Testis (tissue), 3 donors: ENCODE results near the gene SMPD2. TPM values are rescaled to one million over a fixed set of nuclear protein-coding genes. Genes with fewer than 3 reads are reported as not detected.
A peak's percentile ranks its signal among the peaks of the same experiment; 100 is the strongest.

Experiments used
- DNase-seq: peaks from one replicate; pipeline ENCODE4 v3.0.0-alpha.2; 2019
- H3K27ac ChIP-seq, 2 donors: fragments of 200-600 bp; sonication (generic); one replicate each; pipeline ENCODE4 v1.5.1; 2019
- H3K27me3 ChIP-seq: fragments of 200-600 bp; sonication (generic); one replicate; pipeline ENCODE4 v1.5.1; 2019
- H3K36me3 ChIP-seq: fragments of 200-600 bp; sonication (generic); one replicate; pipeline ENCODE4 v1.5.1; 2017; ENCODE audit warnings: low read depth; ENCODE audit errors: missing control alignments
- H3K4me1 ChIP-seq: fragments of 200-600 bp; sonication (generic); one replicate; pipeline ENCODE4 v1.5.1; 2019
- H3K4me3 ChIP-seq, 2 donors: fragments of 200-600 bp; sonication (generic); one replicate each; pipeline ENCODE4 v1.5.1; 2017 to 2019
- H3K9me3 ChIP-seq: fragments of 200-600 bp; sonication (generic); one replicate; pipeline ENCODE4 v1.5.1; 2017
- POLR2A ChIP-seq: fragments of 450-650 bp; IDR thresholded peaks from one replicate; pipeline ENCODE4 v1.6.1; 2017; ENCODE audit warnings: antibody characterized with exemption, mild to moderate bottlenecking, moderate library complexity
- WGBS, 2 donors: methylation state at CpG; one replicate each; pipeline ENCODE4 v1.1.5; 2018; 5-methylcytosine and 5-hydroxymethylcytosine counted together
- intact Hi-C: fragments of 100-400 bp; cut with DNase I; formaldehyde crosslinking; loops from one replicate; pipeline ENCODE4 v1.15.1; 2023; ENCODE audit warnings: low total_unique reads
- polyA plus RNA-seq: library from polyadenylated mRNA; stranded (reverse); fragments of 350-450 nt; fragmentation: Illumina TruSeq; extraction: RNeasy Lipid Tissue Mini Kit (QIAGEN cat#74804); gene quantifications from one replicate; pipeline ENCODE4 v1.2.3, GENCODE V29; 2014; ENCODE audit warnings: low read depth, low replicate concordance; ENCODE audit not compliant: insufficient read depth
- total RNA-seq, 2 donors: library from RNA; depleted of rRNA; stranded (reverse); fragments of >200 nt; gene quantifications; one replicate each; pipeline ENCODE4 v1.2.3, GENCODE V29; 2016
- TF ChIP-seq, protein P1 (sequence below), 3 experiments: fragments of 450-650 bp in 2 of 3; fragments of 200-600 bp in 1 of 3; sonication (generic) in 1 of 3; IDR thresholded peaks; one replicate each; pipeline ENCODE4 v1.5.1; 2016 to 2019; ENCODE audit warnings: antibody characterized with exemption in 3 of 3, mild to moderate bottlenecking in 2 of 3, moderate library complexity in 1 of 3

SMPD2 gene
- total and polyA plus RNA-seq, 3 donors from 2014 or later: 29.9 to 94.3 (median 49.1) TPM

DNA sequence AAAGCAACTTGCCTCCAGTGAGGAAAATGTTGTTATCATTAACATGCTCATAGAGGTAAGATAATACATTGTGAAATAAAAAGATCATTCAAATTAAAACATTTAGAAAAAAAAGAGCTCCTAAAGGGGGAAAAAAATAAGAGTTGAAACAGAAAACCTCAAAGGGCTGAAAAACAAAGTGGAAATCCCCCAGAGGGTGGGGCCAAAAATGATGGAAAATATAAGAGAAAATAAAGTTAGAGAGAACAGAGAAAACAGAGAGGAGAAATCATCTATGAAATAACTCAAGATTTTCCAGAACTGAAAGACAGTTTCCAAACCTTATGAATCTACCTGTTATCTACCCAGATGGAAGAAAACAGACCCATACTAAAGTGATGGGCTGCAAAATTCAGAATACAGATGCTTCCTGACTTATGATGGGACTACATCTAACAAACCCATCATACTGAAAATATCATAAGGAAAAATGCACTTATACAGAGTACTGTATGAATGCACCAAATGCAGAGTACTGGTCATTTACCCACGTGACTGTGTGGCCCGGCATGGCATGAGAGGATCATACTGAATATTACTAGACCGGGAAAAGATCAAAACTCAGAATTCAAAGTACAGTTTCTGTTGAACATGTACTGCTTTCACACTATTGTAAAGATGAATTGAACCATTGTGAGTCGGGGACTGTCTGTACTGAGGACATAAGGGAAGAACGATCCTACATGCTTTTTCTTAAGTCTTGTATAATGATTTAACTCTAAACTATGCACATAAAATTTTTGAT lies 38.5 kb downstream of the SMPD2 start:
- H3K27ac ChIP-seq: no peak overlapping the region
- H3K9me3 ChIP-seq: no peaks in the 10 kb centered on the region
- 88 to 93% methylated on average over 5 of the region's 5 CpGs for WGBS, 2 donors
- TF ChIP-seq, protein P1, sequence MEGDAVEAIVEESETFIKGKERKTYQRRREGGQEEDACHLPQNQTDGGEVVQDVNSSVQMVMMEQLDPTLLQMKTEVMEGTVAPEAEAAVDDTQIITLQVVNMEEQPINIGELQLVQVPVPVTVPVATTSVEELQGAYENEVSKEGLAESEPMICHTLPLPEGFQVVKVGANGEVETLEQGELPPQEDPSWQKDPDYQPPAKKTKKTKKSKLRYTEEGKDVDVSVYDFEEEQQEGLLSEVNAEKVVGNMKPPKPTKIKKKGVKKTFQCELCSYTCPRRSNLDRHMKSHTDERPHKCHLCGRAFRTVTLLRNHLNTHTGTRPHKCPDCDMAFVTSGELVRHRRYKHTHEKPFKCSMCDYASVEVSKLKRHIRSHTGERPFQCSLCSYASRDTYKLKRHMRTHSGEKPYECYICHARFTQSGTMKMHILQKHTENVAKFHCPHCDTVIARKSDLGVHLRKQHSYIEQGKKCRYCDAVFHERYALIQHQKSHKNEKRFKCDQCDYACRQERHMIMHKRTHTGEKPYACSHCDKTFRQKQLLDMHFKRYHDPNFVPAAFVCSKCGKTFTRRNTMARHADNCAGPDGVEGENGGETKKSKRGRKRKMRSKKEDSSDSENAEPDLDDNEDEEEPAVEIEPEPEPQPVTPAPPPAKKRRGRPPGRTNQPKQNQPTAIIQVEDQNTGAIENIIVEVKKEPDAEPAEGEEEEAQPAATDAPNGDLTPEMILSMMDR (IDR thresholded peaks at IDR 0.05): no peak
- TF ChIP-seq POLR2A: no peak
- intact Hi-C loops: no loop called here
- no peaks in the 10 kb centered on the region for H3K36me3 ChIP-seq
- no peak for DNase-seq
- H3K27me3 ChIP-seq: no peaks in the 10 kb centered on the region
- no peak overlapping the region for H3K4me3 ChIP-seq
- H3K4me1 ChIP-seq: peaks cover 8% of the 10 kb centered on the region

DNA sequence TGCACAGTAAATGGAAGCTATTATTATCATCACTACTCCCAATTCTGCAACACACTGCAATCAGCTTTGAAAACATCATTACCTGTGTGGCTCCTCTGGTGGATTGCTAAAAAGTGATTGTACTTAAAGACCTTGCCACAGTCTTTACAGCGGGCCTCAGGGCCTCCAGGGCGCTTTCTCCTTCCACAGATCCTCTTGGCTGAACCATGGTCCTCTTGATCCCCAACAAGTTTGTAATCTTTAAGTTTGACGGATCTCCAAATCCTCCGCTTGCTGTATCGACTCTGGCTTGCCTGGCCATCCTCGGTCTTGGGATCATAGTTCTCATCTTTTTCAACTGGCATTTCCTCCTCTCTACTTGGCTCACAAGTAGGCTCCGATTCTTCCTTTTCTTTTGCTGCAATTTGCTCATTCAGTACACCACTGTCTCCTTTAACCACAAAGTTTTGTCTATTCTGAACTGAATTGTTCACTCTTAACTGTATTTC lies 40.5 kb downstream of the SMPD2 start:
- Histone ChIP-seq H3K4me3 (no peak overlapping the region), H3K4me1 (peaks cover 8% of the 10 kb centered on the region), H3K27ac (no peak overlapping the region), H3K27me3 (no peaks in the 10 kb centered on the region), H3K9me3 (no peaks in the 10 kb centered on the region), H3K36me3 (no peaks in the 10 kb centered on the region)
- TF ChIP-seq, protein P1 (IDR thresholded peaks at IDR 0.05): no peak
- no peak for TF ChIP-seq POLR2A
- DNase-seq: no peak
- intact Hi-C loops: no loop called here
- 87 to 90% methylated on average over 7 of the region's 7 CpGs for WGBS, 2 donors

DNA sequence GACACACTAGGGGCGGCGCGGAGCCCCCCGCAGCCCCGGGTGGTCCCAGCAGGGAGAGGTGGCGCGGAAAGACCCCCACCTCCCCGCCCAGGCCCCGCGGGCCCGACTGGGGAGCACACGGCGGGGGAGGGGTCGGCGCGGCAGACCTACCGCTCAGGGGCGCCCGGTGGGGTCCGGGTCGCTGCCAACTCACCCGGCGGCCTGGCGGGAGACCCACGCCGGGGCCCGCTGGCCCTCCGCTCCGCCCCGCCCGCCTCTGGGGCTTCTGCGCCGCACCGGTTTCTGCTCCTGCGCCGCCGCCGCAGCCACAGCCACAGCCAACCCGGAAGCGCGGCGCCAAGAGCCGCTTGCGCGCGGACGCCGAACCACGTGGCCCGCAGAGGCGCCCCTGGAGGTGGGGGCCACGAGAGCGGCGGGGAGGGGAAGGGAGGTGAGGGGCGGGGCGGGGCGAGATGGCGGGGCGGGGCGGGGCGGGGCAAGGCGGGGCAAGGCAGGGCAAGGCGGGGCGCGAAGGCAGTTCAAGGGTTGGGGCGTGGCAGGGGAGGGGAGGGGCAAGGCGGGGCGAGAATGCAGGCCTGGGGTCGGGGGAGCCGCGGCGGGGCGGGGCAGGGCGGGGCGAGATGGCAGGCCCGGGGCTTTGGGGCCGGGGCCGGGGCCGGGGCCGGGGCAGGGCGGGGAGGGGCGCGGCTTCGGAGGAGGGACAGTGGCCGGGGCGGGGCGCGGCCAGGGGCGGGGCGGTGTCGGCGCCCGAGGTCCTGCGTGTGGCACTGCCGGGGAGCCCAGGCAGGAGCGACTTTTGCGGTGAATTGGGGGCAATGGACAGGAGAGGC lies 42.6 kb downstream of the SMPD2 start, which contains the start of gene ZBTB24:
TSS of gene ZBTB24 (minus strand) at position 315 of the 830 bp plus-strand sequence. CDS start 1,193 bp downstream, outside the sequence.
- Histone ChIP-seq H3K4me1 (peaks cover 5% of the 10 kb centered on the region), H3K27me3 (no peaks in the 10 kb centered on the region), H3K27ac (peak within 1 kb of the TSS; percentile 71 to 86), H3K36me3 (no peaks in the 10 kb centered on the region), H3K4me3 (peak within 1 kb of the TSS; percentile 92 to 97), H3K9me3 (no peaks in the 10 kb centered on the region)
- intact Hi-C loops: no loop called here
- WGBS, 2 donors: 0 to 2% methylated on average over 7 to 26 of the region's 97 CpGs
- DNase-seq: peak; percentile 92
- TF ChIP-seq, protein P1 (IDR thresholded peaks at IDR 0.05): no peak
- TF ChIP-seq POLR2A: no peak

DNA sequence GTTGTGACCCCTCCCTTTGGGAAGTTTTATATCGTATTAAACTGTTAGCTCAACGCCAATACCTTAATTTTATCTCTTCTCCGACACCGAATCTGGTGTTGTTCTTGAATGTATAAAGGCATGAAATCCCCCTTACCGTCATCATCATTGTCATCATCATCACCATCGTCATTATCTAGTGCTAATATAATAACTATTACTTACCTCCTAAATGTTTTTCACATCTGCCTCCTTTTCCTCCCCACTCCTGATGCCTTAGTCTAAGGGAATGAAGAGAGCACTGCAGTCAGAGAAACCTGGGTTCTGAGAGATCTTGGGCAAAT lies 43.2 kb downstream of the SMPD2 start:
- intact Hi-C loops: no loop called here
- peak overlapping the region; percentile 92 to 97 for H3K4me3 ChIP-seq
- no peaks in the 10 kb centered on the region for H3K27me3 ChIP-seq
- no peak for DNase-seq
- 2% methylated on average over 6 of the region's 6 CpGs for WGBS, 2 donors
- H3K4me1 ChIP-seq: peaks cover 5% of the 10 kb centered on the region
- H3K27ac ChIP-seq: peak overlapping the region in 1 of 2 donors; percentile 86
- H3K9me3 ChIP-seq: no peaks in the 10 kb centered on the region
- H3K36me3 ChIP-seq: no peaks in the 10 kb centered on the region
- TF ChIP-seq POLR2A: no peak
- TF ChIP-seq, protein P1 (IDR thresholded peaks at IDR 0.05): no peak
